Osteoblast (primary cell): ENCODE measurements around the gene SMAD7. TPM values are rescaled to one million over a fixed set of nuclear protein-coding genes. Genes with fewer than 3 reads are reported as not detected.

Experiments
- DNase-seq: peaks from one replicate; pipeline ENCODE4 v3.0.0; 2011; ENCODE audit warnings: low spot score, mixed read lengths; ENCODE audit not compliant: insufficient read length; ENCODE audit errors: missing footprints
- H2AFZ ChIP-seq: 2 replicates; pipeline ENCODE4 v1.6.0; 2011; ENCODE audit warnings: mild to moderate bottlenecking, low read length
- H3K27ac ChIP-seq: 2 replicates; pipeline ENCODE4 v1.5.1; 2011; ENCODE audit warnings: mild to moderate bottlenecking, low read depth, low read length, moderate library complexity
- H3K27me3 ChIP-seq: 2 replicates; pipeline ENCODE4 v1.6.0; 2012; ENCODE audit warnings: mild to moderate bottlenecking, control low read depth, inconsistent platforms, low read length, moderate library complexity; ENCODE audit not compliant: insufficient read depth
- H3K36me3 ChIP-seq: 2 replicates; pipeline ENCODE4 v1.5.1; 2011; ENCODE audit warnings: mild to moderate bottlenecking, low read length, control low read depth, moderate library complexity; ENCODE audit not compliant: insufficient read depth
- H3K4me1 ChIP-seq: 2 replicates; pipeline ENCODE4 v1.5.1; 2011; ENCODE audit warnings: mild to moderate bottlenecking, low read length, control low read depth, moderate library complexity; ENCODE audit not compliant: insufficient read depth
- H3K4me2 ChIP-seq: 2 replicates; pipeline ENCODE4 v1.6.0; 2011; ENCODE audit warnings: mild to moderate bottlenecking, low read length; ENCODE audit not compliant: insufficient read depth
- H3K4me3 ChIP-seq: fragments of 200-600 bp; sonication (generic); 3 replicates; pipeline ENCODE4 v1.5.1; 2012; ENCODE audit warnings: mild to moderate bottlenecking, low read length, inconsistent platforms; ENCODE audit not compliant: insufficient read depth
- H3K79me2 ChIP-seq: 2 replicates; pipeline ENCODE4 v1.6.0; 2012; ENCODE audit warnings: mild to moderate bottlenecking, low read length, control low read depth, inconsistent platforms; ENCODE audit not compliant: insufficient read depth
- H3K9me3 ChIP-seq: 2 replicates; pipeline ENCODE4 v1.5.1; 2011; ENCODE audit warnings: low read depth, low read length, control low read depth
- H4K20me1 ChIP-seq: 2 replicates; pipeline ENCODE4 v1.6.0; 2012; ENCODE audit warnings: mild to moderate bottlenecking, low read length, control low read depth; ENCODE audit not compliant: insufficient read depth
- CTCF ChIP-seq: IDR thresholded peaks from 2 replicates; pipeline ENCODE4 v1.5.1; 2011; ENCODE audit warnings: mild to moderate bottlenecking, low read depth, low read length, moderate library complexity; ENCODE audit errors: extremely low read depth
- total RNA-seq: library from RNA; depleted of rRNA; stranded (reverse); fragments of >200 nt; gene quantifications from 2 replicates; pipeline ENCODE4 v1.2.3, GENCODE V29; 2012

SMAD7 gene
- total RNA-seq, 1 donor, result 76.0 TPM

DNA sequence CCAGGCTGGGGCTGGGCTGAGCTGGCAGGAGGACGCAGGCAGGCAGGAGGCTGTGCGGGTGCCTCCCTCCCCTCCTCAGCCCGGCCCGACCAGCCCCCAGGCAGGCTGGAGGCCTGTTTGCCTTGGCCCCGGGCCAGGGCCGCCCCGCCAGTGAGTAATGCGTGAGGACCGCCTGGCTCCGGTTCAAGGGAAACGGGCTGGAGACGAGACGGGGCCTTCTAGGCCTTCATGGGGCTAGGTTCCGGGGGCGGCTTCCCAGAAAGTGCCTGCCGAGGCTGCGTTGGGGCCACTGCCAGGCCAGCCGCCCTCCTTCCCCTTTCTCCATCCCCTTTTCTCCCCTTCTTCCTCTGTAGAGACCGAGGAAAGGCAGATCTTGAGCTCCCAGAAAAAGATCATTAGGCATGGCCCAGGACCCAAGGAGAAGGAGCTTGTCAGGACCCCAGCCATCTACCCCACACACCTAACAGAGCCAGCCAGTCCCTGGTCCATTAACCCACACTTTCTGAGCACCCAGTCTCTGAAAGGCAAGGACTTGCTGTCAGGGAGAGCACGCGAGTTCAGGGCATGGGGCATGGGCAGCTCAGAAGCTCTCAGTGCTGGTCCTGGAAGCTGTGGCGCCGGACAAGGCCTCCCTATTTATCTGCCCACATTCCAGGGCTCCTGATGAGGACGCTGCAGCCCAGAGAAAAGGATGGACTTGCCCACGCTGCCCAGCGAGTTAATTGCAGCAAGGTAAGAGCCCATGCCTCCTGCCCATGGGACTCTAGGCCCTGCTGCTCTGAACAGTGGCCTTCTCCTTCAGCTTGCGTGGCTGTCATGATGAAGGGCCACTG lies 48.5 kb downstream of the SMAD7 start:
- Histone ChIP-seq H3K27me3 (no peaks in the 10 kb centered on the region), H3K4me1 (peaks cover 40% of the 10 kb centered on the region), H2AFZ (peak overlapping the region; percentile 77), H3K27ac (peak overlapping the region; percentile 99), H3K4me3 (peak overlapping the region; percentile 34), H3K9me3 (peaks cover 3% of the 10 kb centered on the region), H3K36me3 (no peaks in the 10 kb centered on the region), H3K79me2 (no peaks in the 10 kb centered on the region), H4K20me1 (no peaks in the 10 kb centered on the region), H3K4me2 (peak overlapping the region; percentile 67)
- DNase-seq, result peak; percentile 98
- no peak for TF ChIP-seq CTCF

- Histone ChIP-seq H3K4me3 (no peak overlapping the region), H2AFZ (peak overlapping the region; percentile 77), H3K4me2 (no peak overlapping the region), H3K4me1 (peaks cover 40% of the 10 kb centered on the region), H3K79me2 (no peaks in the 10 kb centered on the region), H3K36me3 (no peaks in the 10 kb centered on the region), H3K9me3 (peaks cover 3% of the 10 kb centered on the region), H3K27ac (peak overlapping the region; percentile 99), H3K27me3 (no peaks in the 10 kb centered on the region), H4K20me1 (no peaks in the 10 kb centered on the region)
- no peak for TF ChIP-seq CTCF
- peak; percentile 80 for DNase-seq
These were observed 49.4 kb downstream of the SMAD7 start for GRCh38 chr18:48901145-48902022.

GRCh38 chr18:48900469-48900868 lies 50.3 kb downstream of the SMAD7 start:
- Histone ChIP-seq H3K4me3 (no peak overlapping the region), H3K79me2 (no peaks in the 10 kb centered on the region), H3K9me3 (peaks cover 3% of the 10 kb centered on the region), H3K4me2 (no peak overlapping the region), H3K4me1 (peaks cover 34% of the 10 kb centered on the region), H3K27ac (no peak overlapping the region), H4K20me1 (no peaks in the 10 kb centered on the region), H3K36me3 (no peaks in the 10 kb centered on the region), H3K27me3 (no peaks in the 10 kb centered on the region), H2AFZ (no peak overlapping the region)
- no peak for TF ChIP-seq CTCF
- no peak for DNase-seq
